H1 (cell line): ENCODE measurements around the gene ITGA3. TPM values are rescaled to one million over a fixed set of nuclear protein-coding genes. Genes with fewer than 3 reads are reported as not detected.

Experiments
- CTCF ChIA-PET: fragments of 300-600 bp; sonication (Branson Sonifier 250); formaldehyde crosslinking; loops from one replicate; lab custom pipeline; 2021; ENCODE audit not compliant: partially characterized antibody; lab: Charles Lee
- POLR2A ChIA-PET: fragments of 300-600 bp; sonication (Branson Sonifier 250); formaldehyde crosslinking; loops from one replicate; lab custom pipeline; 2021; ENCODE audit warnings: inconsistent platforms; ENCODE audit not compliant: partially characterized antibody; lab: Charles Lee
- DNase-seq, 2 experiments: peaks; one replicate each; pipeline versions ENCODE4 v3.0.0 to v3.0.0-alpha.2; 2010 to 2022; ENCODE audit warnings: low spot score in 2 of 2, low read depth in 1 of 2, mixed read lengths in 1 of 2
- FAIRE-seq: peaks from 2 replicates; lab custom pipeline; 2011; peaks lifted over from hg19 to GRCh38; lab: Jason Lieb, UNC
- H2AFZ ChIP-seq: 2 replicates; pipeline ENCODE4 v1.8.1; 2012; ENCODE audit warnings: low read length, inconsistent platforms
- H2AK5ac ChIP-seq: 2 replicates; pipeline ENCODE4 v1.6.1; 2013; ENCODE audit warnings: low read depth, low read length
- H2BK120ac ChIP-seq: replicated peaks from 2 replicates; pipeline ENCODE3; 2013; ENCODE audit warnings: low read depth, low read length, inconsistent platforms
- H2BK12ac ChIP-seq: 2 replicates; pipeline ENCODE4 v1.6.1; 2013; ENCODE audit warnings: low read depth, low read length
- H2BK15ac ChIP-seq: 2 replicates; pipeline ENCODE4 v1.6.1; 2013; ENCODE audit warnings: low read length
- H2BK20ac ChIP-seq: 2 replicates; pipeline ENCODE4 v1.6.1; 2013; ENCODE audit warnings: low read length
- H2BK5ac ChIP-seq: 2 replicates; pipeline ENCODE4 v1.6.1; 2013; ENCODE audit warnings: low read depth, low read length
- H3K14ac ChIP-seq: 2 replicates; pipeline ENCODE4 v1.6.1; 2013; ENCODE audit warnings: inconsistent platforms; ENCODE audit not compliant: insufficient read length
- H3K18ac ChIP-seq: 2 replicates; pipeline ENCODE4 v1.6.1; 2013; ENCODE audit warnings: low read length; ENCODE audit errors: extremely low read depth
- H3K23ac ChIP-seq: 2 replicates; pipeline ENCODE4 v1.6.1; 2013; ENCODE audit warnings: inconsistent platforms; ENCODE audit not compliant: insufficient read length
- H3K23me2 ChIP-seq: 2 replicates; pipeline ENCODE4 v1.6.1; 2013; ENCODE audit warnings: low read depth, low read length
- H3K27ac ChIP-seq: 2 replicates; pipeline ENCODE4 v1.6.1; 2011; ENCODE audit warnings: low read depth, low read length, inconsistent platforms
- H3K27me3 ChIP-seq, 4 experiments: replicated peaks in 1 of 4; 1 replicate in 1 of 4; 2 replicates in 3 of 4; pipeline versions ENCODE4 v1.6.1 to v1.8.1; 2011 to 2013; ENCODE audit warnings: low read length in 3 of 4, mild to moderate bottlenecking in 3 of 4, inconsistent platforms in 2 of 4, mixed read lengths in 2 of 4, moderate library complexity in 1 of 4; ENCODE audit not compliant: control insufficient read depth in 3 of 4, insufficient read depth in 3 of 4; ENCODE audit errors: extremely low read depth in 1 of 4
- H3K36me3 ChIP-seq, 4 experiments: 2 replicates each; pipeline versions ENCODE4 v1.6.1 to v1.8.1; 2011 to 2013; ENCODE audit warnings: mild to moderate bottlenecking in 4 of 4, low read length in 3 of 4, moderate library complexity in 2 of 4, control low read depth in 1 of 4, inconsistent platforms in 1 of 4; ENCODE audit not compliant: insufficient read depth in 4 of 4, control insufficient read depth in 2 of 4
- H3K4ac ChIP-seq: replicated peaks from 2 replicates; pipeline ENCODE3; 2013; ENCODE audit warnings: low read length, low read depth, mixed read lengths, inconsistent platforms; ENCODE audit not compliant: insufficient read length
- H3K4me1 ChIP-seq, 4 experiments: replicated peaks in 1 of 4; 1 replicate in 1 of 4; 2 replicates in 3 of 4; pipeline versions ENCODE4 v1.6.1 to v1.8.1; 2011 to 2013; ENCODE audit warnings: low read length in 3 of 4, inconsistent platforms in 2 of 4, mixed read lengths in 1 of 4; ENCODE audit not compliant: insufficient read depth in 4 of 4, control insufficient read depth in 3 of 4
- H3K4me2 ChIP-seq, 2 experiments: 2 replicates each; pipeline versions ENCODE4 v1.6.1 to v1.8.1; 2011 to 2013; ENCODE audit warnings: low read depth in 2 of 2, low read length in 2 of 2, control low read depth in 1 of 2, inconsistent platforms in 1 of 2, mild to moderate bottlenecking in 1 of 2; ENCODE audit not compliant: insufficient read depth in 1 of 2
- H3K4me3 ChIP-seq, 4 experiments: fragments of 200-600, 300-600 bp in 1 of 4; sonication (generic), shearing (Covaris generic), sonication (Bioruptor Twin) in 1 of 4; 2 replicates each; pipeline versions ENCODE4 v1.5.1 to v1.8.1; 2011 to 2016; ENCODE audit warnings: low read length in 4 of 4, low read depth in 3 of 4, control low read depth in 2 of 4, inconsistent platforms in 2 of 4, mild to moderate bottlenecking in 2 of 4, mixed read lengths in 1 of 4, moderate library complexity in 1 of 4; ENCODE audit not compliant: insufficient read depth in 2 of 4; ENCODE audit errors: extremely low read depth in 1 of 4
- H3K56ac ChIP-seq: replicated peaks from 2 replicates; pipeline ENCODE3; 2013; ENCODE audit warnings: low read depth, mild to moderate bottlenecking, mixed read lengths, low read length, inconsistent platforms; ENCODE audit not compliant: insufficient read length
- H3K79me1 ChIP-seq: 2 replicates; pipeline ENCODE4 v1.6.1; 2013; ENCODE audit warnings: low read depth, low read length, control low read depth
- H3K79me2 ChIP-seq, 2 experiments: 2 replicates each; pipeline versions ENCODE4 v1.6.1 to v1.8.1; 2012 to 2013; ENCODE audit warnings: low read length in 2 of 2, mild to moderate bottlenecking in 2 of 2, inconsistent platforms in 1 of 2; ENCODE audit not compliant: insufficient read depth in 2 of 2, control insufficient read depth in 1 of 2
- H3K9ac ChIP-seq, 4 experiments: replicated peaks in 1 of 4; 1 replicate in 1 of 4; 2 replicates in 3 of 4; pipeline versions ENCODE4 v1.6.1 to v1.8.1; 2011 to 2013; ENCODE audit warnings: low read depth in 3 of 4, low read length in 3 of 4, control low read depth in 2 of 4, mild to moderate bottlenecking in 2 of 4, moderate library complexity in 2 of 4, inconsistent platforms in 1 of 4; ENCODE audit errors: extremely low read depth in 1 of 4
- H3K9me3 ChIP-seq, 2 experiments: 2 replicates each; pipeline versions ENCODE4 v1.6.1 to v1.8.1; 2012 to 2013; ENCODE audit warnings: mild to moderate bottlenecking in 2 of 2, moderate library complexity in 2 of 2, control low read depth in 1 of 2, inconsistent platforms in 1 of 2, low read depth in 1 of 2, low read length in 1 of 2, mixed read lengths in 1 of 2; ENCODE audit not compliant: insufficient read depth in 2 of 2
- H4K20me1 ChIP-seq, 2 experiments: replicated peaks in 1 of 2; 2 replicates each; pipeline versions ENCODE3 to v1.8.1; 2011 to 2013; ENCODE audit warnings: inconsistent platforms in 2 of 2, low read length in 2 of 2, mild to moderate bottlenecking in 1 of 2; ENCODE audit not compliant: insufficient read depth in 2 of 2, control insufficient read depth in 1 of 2
- H4K5ac ChIP-seq: 2 replicates; pipeline ENCODE4 v1.6.1; 2013; ENCODE audit warnings: low read length, low read depth, mixed read lengths, inconsistent platforms; ENCODE audit not compliant: insufficient read length
- H4K8ac ChIP-seq: 2 replicates; pipeline ENCODE4 v1.8.0; 2013; ENCODE audit warnings: mild to moderate bottlenecking, moderate library complexity, low read length, inconsistent platforms; ENCODE audit not compliant: insufficient read depth; ENCODE audit errors: extremely low read depth
- H4K91ac ChIP-seq: replicated peaks from 2 replicates; pipeline ENCODE3; 2013; ENCODE audit warnings: low read length, mixed read lengths, inconsistent platforms; ENCODE audit not compliant: insufficient read length
- BRCA1 ChIP-seq: IDR thresholded peaks from 2 replicates; pipeline ENCODE4 v1.6.1; 2012; ENCODE audit warnings: low read depth, low read length, improper control_type of control experiment
- EGR1 ChIP-seq: IDR thresholded peaks from 2 replicates; pipeline ENCODE4 v1.6.1; 2011; ENCODE audit warnings: low read depth, low read length, borderline replicate concordance
- JUND ChIP-seq: IDR thresholded peaks from 2 replicates; pipeline ENCODE4 v1.6.1; 2011; ENCODE audit warnings: mild to moderate bottlenecking, improper control_type of control experiment, low read length
- NANOG ChIP-seq: IDR thresholded peaks from 2 replicates; pipeline ENCODE4 v1.6.1; 2011; ENCODE audit warnings: low read length, low read depth, mild to moderate bottlenecking, inconsistent platforms; ENCODE audit not compliant: insufficient read depth, poor library complexity, severe bottlenecking
- SIRT6 ChIP-seq: IDR thresholded peaks from one replicate; pipeline ENCODE4 v1.7.1; 2012; ENCODE audit warnings: low read length, inconsistent platforms
- SRF ChIP-seq: IDR thresholded peaks from 2 replicates; pipeline ENCODE4 v1.6.1; 2011; ENCODE audit warnings: mild to moderate bottlenecking, low read depth, low read length, moderate library complexity
- WGBS, 2 experiments: shearing (Covaris generic) in 1 of 2; methylation state at CpG; one replicate each; pipeline versions ENCODE4 v1.1.6 to v1.1.7; 2013 to 2015; ENCODE audit warnings: low lambda C conversion rate in 2 of 2, mixed read lengths in 2 of 2, inconsistent platforms in 1 of 2, low coverage in 1 of 2, missing lambda C conversion rate in 1 of 2; ENCODE audit not compliant: insufficient replicate concordance in 2 of 2, insufficient coverage in 1 of 2, insufficient read length in 1 of 2; ENCODE audit errors: extremely low coverage in 1 of 2, missing lambda C conversion rate in 1 of 2; 5-methylcytosine and 5-hydroxymethylcytosine counted together
- polyA plus RNA-seq, 7 experiments: library from polyadenylated mRNA; depleted of rRNA in 3 of 7; stranded (reverse) in 5 of 7; unstranded in 2 of 7; fragments of >200 nt in 5 of 7; fragments of 200-250 nt in 2 of 7; gene quantifications; 1 replicate in 5 of 7; 2 replicates in 1 of 7; 4 replicates in 1 of 7; pipeline versions ENCODE4 v1.2.1 to v1.2.3, GENCODE V29; 2011 to 2013; ENCODE audit warnings: missing spikeins in 2 of 7, mixed read lengths in 2 of 7
- total RNA-seq: library from RNA; stranded (reverse); fragmentation: NEBNext Ultra II Directional; extraction: Animal tissue kit (Norgen Biotek cat#: 25700); gene quantifications from 2 replicates; pipeline ENCODE4 v1.2.1, GENCODE V29; 2021
- TF ChIP-seq, protein P1 (sequence below): IDR thresholded peaks from 2 replicates; pipeline ENCODE4 v1.6.1; 2012; ENCODE audit warnings: inconsistent platforms
- TF ChIP-seq, protein P2 (sequence below): IDR thresholded peaks from 2 replicates; pipeline ENCODE4 v1.6.1; 2011; ENCODE audit warnings: low read length, improper control_type of control experiment

The ITGA3 gene
- total and polyA plus RNA-seq, 2 of the 8 experiments (the other 6 are each of a cell fraction or from before 2014, with no cell fraction given): 24.0 to 24.2 TPM

DNA sequence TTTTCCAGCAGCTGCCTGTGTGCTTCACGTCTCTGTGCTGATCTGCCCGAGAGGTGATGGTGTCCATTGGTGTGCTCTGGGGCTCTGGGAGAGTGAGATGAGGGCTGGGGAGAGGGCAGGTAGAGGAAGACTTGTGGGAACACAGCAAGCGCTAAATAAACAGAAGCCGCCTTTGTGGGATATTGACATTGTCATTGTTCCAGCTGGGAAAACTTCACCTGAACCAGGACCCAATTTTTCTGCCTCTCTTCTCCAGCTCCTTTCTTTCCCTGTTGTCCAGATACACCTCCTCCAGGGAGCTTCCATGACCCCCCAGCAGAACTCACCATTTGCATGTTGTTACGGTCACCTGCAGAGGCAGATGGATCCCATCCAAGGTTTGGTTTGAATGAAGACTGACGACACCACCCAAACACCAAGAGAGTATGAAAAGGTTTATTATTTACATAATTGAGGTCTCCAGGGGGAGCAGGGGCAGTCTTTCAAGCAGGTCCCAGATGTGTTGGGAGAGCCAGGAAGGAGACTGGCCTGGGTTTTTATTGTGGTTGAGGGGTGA lies 3.6 kb upstream of the ITGA3 start:
- Histone ChIP-seq H3K14ac (no peak overlapping the region), H3K4me2 (no peak overlapping the region; a peak in 1 of 4 replicates), H4K91ac (no peak overlapping the region), H2AFZ (no peak overlapping the region), H3K9ac (no peak overlapping the region), H2BK120ac (no peak overlapping the region), H4K20me1 (no peaks in the 10 kb centered on the region), H3K4me3 (no peak overlapping the region), H3K23me2 (peaks cover 15% of the 10 kb centered on the region), H3K27me3 (peaks cover 0 to 8% (median 6%) of the 10 kb centered on the region in 4 experiments; a peak in 4 of 7 replicates), H3K36me3 (no peaks in the 10 kb centered on the region), H2AK5ac (peak overlapping the region; percentile 1; the same call in 1 of the 2 replicates), H2BK15ac (no peak overlapping the region), H3K18ac (no peak overlapping the region), H3K27ac (no peak overlapping the region), H3K4me1 (peaks cover 11 to 24% (median 17%) of the 10 kb centered on the region in 4 experiments), H3K4ac (no peak overlapping the region), H4K8ac (no peak overlapping the region), H2BK5ac (no peak overlapping the region), H3K79me1 (no peaks in the 10 kb centered on the region), H2BK20ac (no peak overlapping the region), H2BK12ac (no peak overlapping the region; the same call in 1 of the 2 replicates), H3K9me3 (no peaks in the 10 kb centered on the region), H3K23ac (no peak overlapping the region), H4K5ac (no peak overlapping the region), H3K79me2 (no peaks in the 10 kb centered on the region), H3K56ac (no peak overlapping the region)
- CTCF ChIA-PET: interaction anchor here (0.6 to 14.6 kb wide), 10 partner anchors 9 to 375 kb away, joined by 3 to 169 read pairs (median 4); no protein-coding TSS in a partner anchor
- TF ChIP-seq, protein P1, sequence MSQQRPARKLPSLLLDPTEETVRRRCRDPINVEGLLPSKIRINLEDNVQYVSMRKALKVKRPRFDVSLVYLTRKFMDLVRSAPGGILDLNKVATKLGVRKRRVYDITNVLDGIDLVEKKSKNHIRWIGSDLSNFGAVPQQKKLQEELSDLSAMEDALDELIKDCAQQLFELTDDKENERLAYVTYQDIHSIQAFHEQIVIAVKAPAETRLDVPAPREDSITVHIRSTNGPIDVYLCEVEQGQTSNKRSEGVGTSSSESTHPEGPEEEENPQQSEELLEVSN: no peak
- TF ChIP-seq JUND (no peak), SIRT6 (no peak), NANOG (no peak), SRF (no peak), EGR1 (no peak), BRCA1 (no peak)
- TF ChIP-seq, protein P2, sequence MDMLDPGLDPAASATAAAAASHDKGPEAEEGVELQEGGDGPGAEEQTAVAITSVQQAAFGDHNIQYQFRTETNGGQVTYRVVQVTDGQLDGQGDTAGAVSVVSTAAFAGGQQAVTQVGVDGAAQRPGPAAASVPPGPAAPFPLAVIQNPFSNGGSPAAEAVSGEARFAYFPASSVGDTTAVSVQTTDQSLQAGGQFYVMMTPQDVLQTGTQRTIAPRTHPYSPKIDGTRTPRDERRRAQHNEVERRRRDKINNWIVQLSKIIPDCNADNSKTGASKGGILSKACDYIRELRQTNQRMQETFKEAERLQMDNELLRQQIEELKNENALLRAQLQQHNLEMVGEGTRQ: no peak
- WGBS, 2 experiments: 69% methylated on average over 6 of the region's 6 CpGs; no CpG with 5 or more reads in 1 of the 2 experiments
- no peak for FAIRE-seq
- POLR2A ChIA-PET: interaction anchor here (1.1 kb wide), 1 partner anchor 8 kb away, joined by 3 read pairs; no protein-coding TSS in a partner anchor
- DNase-seq: no peak
